H1 (cell line): Measurements from ENCODE around the gene ITPR1. TPM values are rescaled to one million over a fixed set of nuclear protein-coding genes. Genes with fewer than 3 reads are reported as not detected.

Source experiments
- ASH2L ChIP-seq: fragments of 200-600, 300-600 bp; sonication (generic); IDR thresholded peaks from one replicate; pipeline ENCODE4 v1.7.1; 2017; ENCODE audit warnings: low read length
- BCL11A ChIP-seq, 2 experiments: IDR thresholded peaks; one replicate each; pipeline ENCODE4 v1.6.1; 2011; ENCODE audit warnings: low read depth in 2 of 2, low read length in 2 of 2, mild to moderate bottlenecking in 2 of 2
- BRCA1 ChIP-seq: IDR thresholded peaks from 2 replicates; pipeline ENCODE4 v1.6.1; 2012; ENCODE audit warnings: low read depth, low read length, improper control_type of control experiment
- FOSL1 ChIP-seq: IDR thresholded peaks from 2 replicates; pipeline ENCODE4 v1.6.1; 2011; ENCODE audit warnings: mild to moderate bottlenecking, low read depth, low read length, moderate library complexity; ENCODE audit not compliant: insufficient read depth
- HDAC2 ChIP-seq, 2 experiments: fragments of 300-600 bp in 1 of 2; sonication (generic) in 1 of 2; IDR thresholded peaks; 2 replicates each; pipeline ENCODE4 v1.6.1; 2011 to 2012; ENCODE audit warnings: low read depth in 2 of 2, low read length in 2 of 2, mild to moderate bottlenecking in 2 of 2, moderate library complexity in 2 of 2, borderline replicate concordance in 1 of 2, inconsistent platforms in 1 of 2
- KDM1A ChIP-seq: fragments of 200-600, 300-600 bp; sonication (generic); IDR thresholded peaks from 2 replicates; pipeline ENCODE4 v1.7.1; 2016; ENCODE audit warnings: mild to moderate bottlenecking, low read length, borderline replicate concordance
- NANOG ChIP-seq: IDR thresholded peaks from 2 replicates; pipeline ENCODE4 v1.6.1; 2011; ENCODE audit warnings: low read length, low read depth, mild to moderate bottlenecking, inconsistent platforms; ENCODE audit not compliant: insufficient read depth, poor library complexity, severe bottlenecking
- PHF8 ChIP-seq: fragments of 200-600 bp; sonication (generic); conservative IDR thresholded peaks from 2 replicates; pipeline ENCODE4 v1.7.1; 2012; ENCODE audit warnings: low read depth, mild to moderate bottlenecking, inconsistent platforms, low read length, moderate library complexity
- TCF12 ChIP-seq: IDR thresholded peaks from 2 replicates; pipeline ENCODE4 v1.6.1; 2011; ENCODE audit warnings: low read depth, mild to moderate bottlenecking, low read length
- polyA plus RNA-seq, 7 experiments: library from polyadenylated mRNA; depleted of rRNA in 3 of 7; stranded (reverse) in 5 of 7; unstranded in 2 of 7; fragments of >200 nt in 5 of 7; fragments of 200-250 nt in 2 of 7; gene quantifications; 1 replicate in 5 of 7; 2 replicates in 1 of 7; 4 replicates in 1 of 7; pipeline versions ENCODE4 v1.2.1 to v1.2.3, GENCODE V29; 2011 to 2013; ENCODE audit warnings: missing spikeins in 2 of 7, mixed read lengths in 2 of 7
- total RNA-seq: library from RNA; stranded (reverse); fragmentation: NEBNext Ultra II Directional; extraction: Animal tissue kit (Norgen Biotek cat#: 25700); gene quantifications from 2 replicates; pipeline ENCODE4 v1.2.1, GENCODE V29; 2021

Gene ITPR1
- total and polyA plus RNA-seq, 2 of the 8 experiments (the other 6 are each of a cell fraction or from before 2014, with no cell fraction given) = 2.5 to 16.3 TPM

- TF ChIP-seq PHF8 (no peak), ASH2L (no peak), KDM1A (no peak), BCL11A (IDR thresholded peaks at IDR 0.05; ENCODE audit: low read depth in 2 of 2, low read length in 2 of 2) (no peak), BRCA1 (no peak), TCF12 (no peak), FOSL1 (no peak), HDAC2 (IDR thresholded peaks at IDR 0.05; ENCODE audit: borderline replicate concordance in 1 of 2, low read depth in 2 of 2, low read length in 2 of 2) (no peak), NANOG (no peak)
Measured at GRCh38 chr3:4749567-4750002, 256.4 kb downstream of the ITPR1 start (continued).
